ENCODE results near the gene ADRA2C.

DNA sequence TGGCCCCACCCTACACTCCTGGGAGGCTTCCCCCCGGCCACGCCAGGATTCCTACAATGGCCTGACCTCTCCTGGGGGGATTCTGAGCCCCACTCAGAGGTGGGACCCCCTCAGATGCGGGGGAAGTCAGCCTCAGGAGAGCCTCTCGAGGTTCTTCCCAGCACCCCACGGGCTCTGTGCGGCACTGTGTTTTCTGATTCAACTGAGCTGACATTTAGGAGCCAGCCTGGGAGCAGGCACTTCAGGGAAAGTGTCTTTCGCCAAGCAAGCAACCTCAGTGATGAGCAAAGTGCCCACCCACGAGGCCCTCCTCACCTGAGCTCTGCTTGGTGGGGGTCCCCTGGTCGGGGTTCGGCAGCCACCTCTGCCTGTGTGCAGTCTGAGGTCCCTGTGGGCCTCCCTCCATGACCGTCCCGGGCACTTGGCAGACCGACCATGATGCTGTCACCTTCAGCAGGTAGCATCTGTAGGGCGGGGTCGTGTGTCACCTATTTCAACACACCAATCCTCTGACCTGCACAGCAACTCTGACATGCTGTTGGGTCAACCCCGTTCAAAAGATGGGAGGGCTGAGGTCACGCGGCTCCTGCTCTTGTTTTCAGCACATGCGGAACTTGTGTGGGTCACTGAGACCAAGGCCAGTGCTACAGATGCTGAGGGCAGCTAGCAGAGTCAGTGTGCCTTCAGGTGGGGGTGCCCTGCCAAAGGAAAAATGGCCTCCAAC is 46.2 kb downstream of the ADRA2C start:
- TF ChIP-seq, protein P1, sequence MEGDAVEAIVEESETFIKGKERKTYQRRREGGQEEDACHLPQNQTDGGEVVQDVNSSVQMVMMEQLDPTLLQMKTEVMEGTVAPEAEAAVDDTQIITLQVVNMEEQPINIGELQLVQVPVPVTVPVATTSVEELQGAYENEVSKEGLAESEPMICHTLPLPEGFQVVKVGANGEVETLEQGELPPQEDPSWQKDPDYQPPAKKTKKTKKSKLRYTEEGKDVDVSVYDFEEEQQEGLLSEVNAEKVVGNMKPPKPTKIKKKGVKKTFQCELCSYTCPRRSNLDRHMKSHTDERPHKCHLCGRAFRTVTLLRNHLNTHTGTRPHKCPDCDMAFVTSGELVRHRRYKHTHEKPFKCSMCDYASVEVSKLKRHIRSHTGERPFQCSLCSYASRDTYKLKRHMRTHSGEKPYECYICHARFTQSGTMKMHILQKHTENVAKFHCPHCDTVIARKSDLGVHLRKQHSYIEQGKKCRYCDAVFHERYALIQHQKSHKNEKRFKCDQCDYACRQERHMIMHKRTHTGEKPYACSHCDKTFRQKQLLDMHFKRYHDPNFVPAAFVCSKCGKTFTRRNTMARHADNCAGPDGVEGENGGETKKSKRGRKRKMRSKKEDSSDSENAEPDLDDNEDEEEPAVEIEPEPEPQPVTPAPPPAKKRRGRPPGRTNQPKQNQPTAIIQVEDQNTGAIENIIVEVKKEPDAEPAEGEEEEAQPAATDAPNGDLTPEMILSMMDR (IDR thresholded peaks at IDR 0.05; ENCODE audit: low read depth, low read length, poor library complexity, severe bottlenecking) = no peak
- TF ChIP-seq EZH2phosphoT487 (IDR thresholded peaks at IDR 0.05; ENCODE audit: borderline replicate concordance, low read length) = no peak
